Stimulated activated CD8-positive, alpha-beta memory T cell treated with anti-CD3 and anti-CD28 coated beads, Interleukin-15, amount 100 ng/mL, for 1 hour (primary cell): ENCODE results near the gene CCDC167.

Experiments
- DNase-seq: peaks from one replicate; pipeline ENCODE4 v3.0.0-alpha.2; 2020; ENCODE audit warnings: low read depth

The CCDC167 gene

GRCh38 chr6:37530297-37530696 is 30.6 kb upstream of the CCDC167 start:
- DNase-seq, result no peak

- DNase-seq, result no peak
Observed at GRCh38 chr6:37528541-37528940, 28.8 kb upstream of the CCDC167 start.

GRCh38 chr6:37525460-37526357 is 26.0 kb upstream of the CCDC167 start:
- no peak for DNase-seq

- DNase-seq, result no peak
Observed at GRCh38 chr6:37524970-37525318, 25.3 kb upstream of the CCDC167 start.

GRCh38 chr6:37524025-37524969 is 24.6 kb upstream of the CCDC167 start:
- no peak for DNase-seq

- no peak for DNase-seq
Observed at GRCh38 chr6:37523412-37523811, 23.7 kb upstream of the CCDC167 start.

GRCh38 chr6:37522836-37523235 is 23.1 kb upstream of the CCDC167 start:
- DNase-seq, result no peak

GRCh38 chr6:37521674-37522073 is 22.0 kb upstream of the CCDC167 start:
- DNase-seq, result no peak

- DNase-seq, result no peak
Observed at GRCh38 chr6:37520926-37521325, 21.2 kb upstream of the CCDC167 start.

- DNase-seq, result no peak
Observed at GRCh38 chr6:37519461-37519860, 19.8 kb upstream of the CCDC167 start.

GRCh38 chr6:37518116-37518515 is 18.4 kb upstream of the CCDC167 start:
- no peak for DNase-seq

GRCh38 chr6:37517411-37517812 is 17.7 kb upstream of the CCDC167 start:
- DNase-seq, result peak; percentile 38

GRCh38 chr6:37516920-37517405 is 17.3 kb upstream of the CCDC167 start:
- no peak for DNase-seq

- peak; percentile 70 for DNase-seq
Observed at GRCh38 chr6:37516076-37516919, 16.6 kb upstream of the CCDC167 start.

- DNase-seq, result no peak
Observed at GRCh38 chr6:37515712-37516075, 16.0 kb upstream of the CCDC167 start.

- DNase-seq, result no peak
Observed at GRCh38 chr6:37514837-37515236, 15.1 kb upstream of the CCDC167 start.

- no peak for DNase-seq
Observed at GRCh38 chr6:37514321-37514771, 14.7 kb upstream of the CCDC167 start.

GRCh38 chr6:37513576-37513975 is 13.9 kb upstream of the CCDC167 start:
- DNase-seq, result no peak

- DNase-seq, result no peak
Observed at GRCh38 chr6:37513155-37513554, 13.5 kb upstream of the CCDC167 start.

GRCh38 chr6:37512400-37513011 is 12.8 kb upstream of the CCDC167 start:
- DNase-seq, result no peak

GRCh38 chr6:37511910-37512399 is 12.3 kb upstream of the CCDC167 start:
- no peak for DNase-seq
